Epithelial cell of proximal tubule (primary cell): Measurements from ENCODE around the gene SDK1. TPM values are rescaled to one million over a fixed set of nuclear protein-coding genes. Genes with fewer than 3 reads are reported as not detected.

Experiments used
- DNase-seq: peaks from one replicate; pipeline ENCODE4 v3.0.0-alpha.2; 2011; ENCODE audit warnings: low read depth
- H3K4me3 ChIP-seq: 2 replicates; pipeline ENCODE4 v1.5.1; 2011; ENCODE audit warnings: low read depth, mild to moderate bottlenecking, low read length
- total RNA-seq: library from RNA; depleted of rRNA; stranded (reverse); fragments of >200 nt; gene quantifications from 2 replicates; pipeline ENCODE4 v1.2.3, GENCODE V29; 2015
- TF ChIP-seq, protein P1 (sequence below): conservative IDR thresholded peaks from 2 replicates; pipeline ENCODE4 v1.5.1; 2012; ENCODE audit warnings: low read depth, mild to moderate bottlenecking, low read length

The SDK1 gene
- total RNA-seq, 1 donor from 2014 or later, result 0.75 TPM

DNA sequence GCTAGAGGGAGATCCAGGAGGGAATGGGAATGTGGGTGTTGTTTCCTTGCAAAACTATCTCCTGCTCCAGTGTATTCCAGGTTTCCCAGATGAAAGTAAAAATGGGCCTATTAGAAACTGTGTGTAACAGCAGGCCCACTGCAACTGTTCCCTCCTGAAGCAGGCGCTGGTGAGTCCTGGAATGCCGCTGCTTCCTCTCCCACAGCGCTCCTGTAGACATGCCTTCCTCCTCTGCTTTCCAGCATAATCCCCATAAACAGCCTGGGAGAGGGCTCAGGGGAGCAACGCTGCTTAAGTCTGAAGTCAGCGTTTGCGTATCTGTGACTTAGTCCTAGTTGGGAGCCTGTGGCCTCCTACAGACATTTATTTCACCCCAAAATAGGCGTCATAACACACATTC lies 830.0 kb downstream of the SDK1 start:
- DNase-seq, result no peak
- TF ChIP-seq, protein P1, sequence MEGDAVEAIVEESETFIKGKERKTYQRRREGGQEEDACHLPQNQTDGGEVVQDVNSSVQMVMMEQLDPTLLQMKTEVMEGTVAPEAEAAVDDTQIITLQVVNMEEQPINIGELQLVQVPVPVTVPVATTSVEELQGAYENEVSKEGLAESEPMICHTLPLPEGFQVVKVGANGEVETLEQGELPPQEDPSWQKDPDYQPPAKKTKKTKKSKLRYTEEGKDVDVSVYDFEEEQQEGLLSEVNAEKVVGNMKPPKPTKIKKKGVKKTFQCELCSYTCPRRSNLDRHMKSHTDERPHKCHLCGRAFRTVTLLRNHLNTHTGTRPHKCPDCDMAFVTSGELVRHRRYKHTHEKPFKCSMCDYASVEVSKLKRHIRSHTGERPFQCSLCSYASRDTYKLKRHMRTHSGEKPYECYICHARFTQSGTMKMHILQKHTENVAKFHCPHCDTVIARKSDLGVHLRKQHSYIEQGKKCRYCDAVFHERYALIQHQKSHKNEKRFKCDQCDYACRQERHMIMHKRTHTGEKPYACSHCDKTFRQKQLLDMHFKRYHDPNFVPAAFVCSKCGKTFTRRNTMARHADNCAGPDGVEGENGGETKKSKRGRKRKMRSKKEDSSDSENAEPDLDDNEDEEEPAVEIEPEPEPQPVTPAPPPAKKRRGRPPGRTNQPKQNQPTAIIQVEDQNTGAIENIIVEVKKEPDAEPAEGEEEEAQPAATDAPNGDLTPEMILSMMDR, result no peak
- H3K4me3 ChIP-seq, result no peak overlapping the region

DNA sequence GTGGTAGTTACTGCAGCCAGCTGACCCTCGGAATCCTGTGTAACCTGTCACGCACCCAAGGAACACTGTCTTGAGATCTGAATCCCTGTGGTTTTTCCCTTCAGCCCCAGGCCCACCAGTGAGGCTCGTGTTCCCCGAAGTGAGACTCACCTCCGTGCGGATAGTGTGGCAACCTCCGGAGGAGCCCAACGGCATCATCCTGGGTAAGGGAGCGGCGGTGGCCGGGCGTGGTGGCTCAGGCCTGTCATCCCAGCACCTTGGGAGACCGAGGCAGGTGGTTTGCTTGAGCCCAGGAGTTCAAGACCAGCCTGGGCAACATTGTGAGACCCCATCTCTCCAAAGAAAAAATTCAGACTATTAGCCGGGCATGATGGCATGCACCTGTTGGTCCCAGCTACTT lies 831.2 kb downstream of the SDK1 start:
- no peak for DNase-seq
- TF ChIP-seq, protein P1, result no peak

DNA sequence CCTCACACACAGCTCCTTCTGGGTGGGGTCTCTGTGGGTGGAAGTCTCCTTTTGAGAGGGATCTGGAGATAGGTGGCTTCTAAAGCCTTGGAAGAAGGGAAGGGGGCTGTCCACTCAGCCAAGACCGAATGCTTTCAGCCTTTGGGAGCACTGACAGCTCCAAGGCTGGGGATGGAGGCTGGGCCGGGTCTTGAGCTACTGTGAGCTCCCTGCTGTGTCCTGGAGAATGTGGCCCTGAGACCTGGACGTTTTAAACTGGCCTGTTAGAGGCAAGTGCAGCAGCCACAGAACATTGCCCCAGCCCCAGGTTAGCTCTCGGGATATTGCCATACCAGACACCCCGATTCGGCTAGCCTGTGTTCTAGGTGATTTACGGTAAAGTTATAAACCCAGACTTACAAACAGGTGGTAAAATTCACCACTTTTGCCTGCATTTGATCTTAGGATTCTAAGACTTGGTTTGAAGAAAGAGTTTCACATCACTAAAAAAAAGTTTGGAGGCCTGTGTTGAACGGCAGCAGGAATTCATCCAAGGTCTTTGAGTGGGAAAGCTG lies 832.5 kb downstream of the SDK1 start:
- DNase-seq, result no peak
- no peak overlapping the region for H3K4me3 ChIP-seq
- TF ChIP-seq, protein P1, result no peak

More for the DNA sequence above, 831.2 kb downstream of the SDK1 start:
- no peak overlapping the region for H3K4me3 ChIP-seq

DNA sequence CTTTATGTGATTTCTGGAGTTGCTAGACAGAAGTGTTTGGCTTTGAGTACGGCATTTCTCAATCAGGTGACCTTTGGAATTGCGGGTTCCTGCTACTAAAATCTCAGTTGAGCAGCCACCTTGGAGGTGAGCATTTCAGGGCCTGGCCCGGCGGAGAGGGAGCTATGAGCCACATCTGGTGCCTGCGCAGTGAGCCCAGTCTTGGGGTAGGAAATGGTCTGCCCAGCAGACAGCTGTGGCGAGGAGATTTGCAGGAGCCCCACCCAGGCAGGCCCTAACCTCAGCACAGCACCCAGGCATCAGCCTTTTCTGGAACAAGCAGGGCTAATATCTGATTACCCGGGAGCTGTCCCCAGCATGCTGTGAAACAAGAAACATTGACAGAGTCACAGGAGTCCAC lies 833.2 kb downstream of the SDK1 start:
- no peak overlapping the region for H3K4me3 ChIP-seq
- TF ChIP-seq, protein P1, result no peak
- no peak for DNase-seq

DNA sequence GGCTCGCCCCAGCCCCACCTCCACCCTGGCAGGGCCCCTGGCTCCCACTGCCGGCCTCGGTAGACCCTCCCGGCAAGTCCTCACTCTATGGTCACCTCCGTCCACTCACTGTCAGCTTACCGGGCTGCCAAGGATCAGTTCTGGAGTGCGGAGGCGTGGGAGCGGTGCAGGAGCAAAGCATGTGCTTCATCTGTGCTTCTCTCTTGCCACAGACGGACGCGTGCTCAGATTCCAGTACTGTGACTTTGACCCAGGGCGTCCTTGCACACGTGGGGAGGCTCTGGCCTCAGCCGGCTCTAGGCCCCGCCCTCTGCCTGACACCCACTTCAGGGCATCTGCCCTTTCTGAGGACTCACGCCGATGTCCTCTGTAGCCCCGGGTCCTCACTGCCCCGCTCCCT lies 833.6 kb downstream of the SDK1 start:
- DNase-seq, result no peak
- TF ChIP-seq, protein P1, result no peak
- no peak overlapping the region for H3K4me3 ChIP-seq

DNA sequence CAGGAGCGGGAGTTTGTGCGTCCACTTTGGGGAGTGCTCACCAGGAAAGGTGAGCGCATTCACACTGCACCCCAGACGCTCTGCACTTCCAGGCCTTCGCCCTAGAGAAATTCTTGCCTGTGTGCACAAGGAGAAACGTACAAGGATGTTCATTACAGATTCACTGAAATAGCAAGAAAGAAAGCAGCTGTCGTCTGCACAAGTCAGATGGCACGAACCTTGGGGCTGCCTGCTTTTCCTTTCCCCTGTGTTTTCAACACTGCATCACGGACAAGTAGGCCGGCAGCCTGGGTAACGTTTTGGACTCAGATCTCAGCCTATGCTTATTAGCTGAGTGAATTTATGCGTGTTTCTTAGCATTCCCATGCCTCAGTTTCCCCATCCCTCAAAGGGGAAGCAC lies 834.2 kb downstream of the SDK1 start:
- TF ChIP-seq, protein P1, result no peak
- H3K4me3 ChIP-seq, result no peak overlapping the region
- no peak for DNase-seq

DNA sequence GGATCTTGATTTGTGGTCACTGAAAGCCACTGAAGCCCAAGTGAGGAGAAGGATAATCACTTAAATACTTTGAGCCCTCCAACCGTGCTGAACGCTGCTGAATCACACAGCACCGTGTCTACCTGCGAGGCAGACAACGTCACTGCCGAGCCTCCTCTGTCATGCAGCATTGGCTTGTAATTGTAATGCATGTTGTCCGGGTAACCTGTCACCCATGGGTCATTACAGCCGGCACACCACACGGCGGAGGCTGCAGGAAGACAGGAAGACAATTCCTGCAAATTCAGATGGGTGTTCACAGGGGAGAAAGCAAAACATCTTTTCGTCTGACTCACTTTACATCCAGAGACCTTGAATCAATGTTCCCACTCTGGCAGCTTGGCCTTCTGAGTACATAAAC lies 835.0 kb downstream of the SDK1 start:
- no peak overlapping the region for H3K4me3 ChIP-seq
- no peak for DNase-seq
- TF ChIP-seq, protein P1, result no peak
